Measurements from ENCODE around the gene THOC7. TPM values are rescaled to one million over a fixed set of nuclear protein-coding genes. Genes with fewer than 3 reads are reported as not detected.

THOC7 gene
- total and polyA plus RNA-seq, 2 donors (not counting 3 experiments of a cell fraction or from before 2014, with no cell fraction given): 16.9 to 68.7 TPM

DNA sequence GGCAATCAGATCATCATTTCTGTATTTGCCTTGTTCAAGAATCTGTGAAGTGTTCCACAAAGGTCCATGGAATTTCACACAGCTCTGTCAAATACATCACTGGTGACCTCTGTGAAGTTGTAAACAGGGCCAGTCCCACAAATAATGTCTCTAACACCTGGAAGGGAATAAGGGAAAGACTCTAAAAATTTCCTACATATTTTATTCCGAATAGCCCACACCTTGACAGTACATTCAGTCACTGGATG, 44.5 kb downstream of the THOC7 start, which contains the start of gene C3orf49:
C3orf49 (plus strand) TSS at position 149 of the 248 bp plus-strand sequence. CDS start 173 bp downstream, outside the sequence.
- Histone ChIP-seq H3K27ac (ENCODE audit: insufficient read depth, low read depth, low read length) (no peak within 1 kb of the TSS), H3K79me2 (ENCODE audit: control insufficient read depth, insufficient read depth, low read length) (no peaks in the 10 kb centered on the region), H3K27me3 (ENCODE audit: control insufficient read depth in 2 of 2, insufficient read depth in 2 of 2, low read length in 2 of 2) (no peaks in the 10 kb centered on the region), H3K9ac (replicated peaks; ENCODE audit: extremely low read depth, insufficient read depth, low read length) (no peak within 1 kb of the TSS), H3K4me2 (ENCODE audit: insufficient read depth, low read length) (no peak within 1 kb of the TSS), H3K9me1 (replicated peaks; ENCODE audit: control insufficient read depth, extremely low read depth, insufficient read depth, low read length) (no peaks in the 10 kb centered on the region), H3K9me3 (replicated peaks; ENCODE audit: control insufficient read depth, insufficient read depth, low read length) (no peaks in the 10 kb centered on the region), H3K4me3 (replicated peaks in 1 of 3; ENCODE audit: insufficient read depth in 1 of 3, low read depth in 1 of 3, low read length in 3 of 3) (no peak within 1 kb of the TSS), H2AFZ (ENCODE audit: low read depth, low read length) (no peak within 1 kb of the TSS), H3K36me3 (ENCODE audit: control insufficient read depth in 2 of 2, extremely low read depth in 1 of 2, insufficient read depth in 2 of 2, low read length in 2 of 2) (no peaks in the 10 kb centered on the region), H3K4me1 (ENCODE audit: control insufficient read depth, extremely low read depth, insufficient read depth, low read length) (no peaks in the 10 kb centered on the region), H4K20me1 (replicated peaks; ENCODE audit: control insufficient read depth, extremely low read depth, insufficient read depth, low read length) (no peaks in the 10 kb centered on the region)
- dilution Hi-C loops (cut with MboI; ENCODE audit: extremely low pct_ligation_motif_present, low sequenced_read_pairs) (no loop called here), intact Hi-C loops (cut with micrococcal nuclease) (loop anchor here (2.0 kb wide), 2 partner anchors 174 to 1154 kb away; no protein-coding TSS in a partner anchor)
- POLR2A ChIA-PET: no interaction called here
- CTCF ChIA-PET: interaction anchor here (0.6 to 5.2 kb wide), 16 partner anchors 10 to 1264 kb away, joined by 3 to 153 read pairs (median 4); no protein-coding TSS in a partner anchor
- BruUV-seq (replicated peaks): no TSS peak
- no peak for DNase-seq (ENCODE audit: low read depth, low spot score)
- FAIRE-seq: no peak
- TF ChIP-seq POLR2AphosphoS5 (IDR thresholded peaks at IDR 0.05; ENCODE audit: insufficient read depth, low read depth, low read length): no peak
- TF ChIP-seq CTCF (IDR thresholded peaks at IDR 0.05; ENCODE audit: extremely low read depth in 1 of 2, insufficient read depth in 1 of 2, low read depth in 1 of 2, low read length in 2 of 2): no peak
- TF ChIP-seq MYC (IDR thresholded peaks at IDR 0.05; ENCODE audit: low read depth, low read length): no peak
- TF ChIP-seq POLR2A (IDR thresholded peaks at IDR 0.05; ENCODE audit: low read depth, low read length): no peak
- TF ChIP-seq JUN (IDR thresholded peaks at IDR 0.05; ENCODE audit: borderline replicate concordance, insufficient read depth, insufficient read length, low read depth): no peak
- TF ChIP-seq GATA2 (IDR thresholded peaks at IDR 0.05; ENCODE audit: insufficient read depth, insufficient read length, low read depth, low read length): no peak
- no peak for TF ChIP-seq EZH2 (IDR thresholded peaks at IDR 0.05; ENCODE audit: borderline replicate concordance, low read depth, low read length, severe bottlenecking)
- TF ChIP-seq, protein P1, sequence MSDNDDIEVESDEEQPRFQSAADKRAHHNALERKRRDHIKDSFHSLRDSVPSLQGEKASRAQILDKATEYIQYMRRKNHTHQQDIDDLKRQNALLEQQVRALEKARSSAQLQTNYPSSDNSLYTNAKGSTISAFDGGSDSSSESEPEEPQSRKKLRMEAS (IDR thresholded peaks at IDR 0.05; ENCODE audit: insufficient read depth, insufficient read length): no peak
- no peak for TF ChIP-seq FOS (IDR thresholded peaks at IDR 0.05; ENCODE audit: borderline replicate concordance, insufficient read depth, low read length)
